GM21717 (cell line): ENCODE measurements around the gene ODC1.
"Not testable (repeated sequence)": the region's sequence is repeated elsewhere in the genome, so short reads cannot be mapped to it uniquely, and the experiment has no call there.

Source experiments
- ATAC-seq: cut with Tn5 transposase; IDR thresholded peaks from one replicate; pipeline ENCODE4 v1.9.1; 2021; ENCODE audit warnings: mild to moderate bottlenecking, moderate library complexity; ENCODE audit not compliant: unreplicated experiment

Gene ODC1

DNA sequence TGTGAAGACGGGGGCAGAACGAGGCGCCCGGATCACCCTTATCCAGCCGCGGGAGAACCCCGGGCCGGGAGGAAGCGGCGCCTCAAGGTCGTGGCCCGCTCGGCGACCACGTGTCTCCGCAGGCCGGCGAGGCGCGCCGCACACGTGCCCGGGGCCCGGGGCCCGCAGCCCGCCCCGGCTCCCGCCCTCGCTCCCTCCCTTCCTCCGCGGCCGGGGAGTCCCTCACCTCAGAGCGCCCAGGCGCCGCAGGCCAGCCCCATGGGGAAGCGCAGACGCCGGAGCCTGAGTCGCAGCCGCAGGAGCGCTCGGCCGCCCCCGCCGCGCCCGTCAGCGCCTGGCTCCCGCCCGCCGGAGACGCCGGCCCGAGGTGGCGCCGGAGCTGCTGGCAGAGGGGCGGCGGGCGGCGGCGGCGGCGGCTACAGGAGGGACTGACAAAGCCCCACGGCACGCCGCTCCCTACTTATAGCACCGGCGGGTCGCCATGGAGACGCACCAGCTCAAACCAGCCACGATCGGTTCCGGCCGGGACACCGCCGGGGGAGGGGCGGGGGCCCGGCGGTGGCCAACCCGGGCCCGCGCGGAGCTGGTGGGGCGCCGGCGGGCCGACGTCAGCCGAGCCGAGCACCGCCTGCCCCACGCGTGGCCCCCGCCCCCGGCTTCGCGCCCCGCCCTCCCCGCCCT is at the start of gene ODC1:
Gene ODC1, minus strand, starts transcription at position 433 of the 681 bp plus-strand sequence. CDS start 3,295 bp downstream, outside the sequence.
- ATAC-seq, result peak; percentile 56

DNA sequence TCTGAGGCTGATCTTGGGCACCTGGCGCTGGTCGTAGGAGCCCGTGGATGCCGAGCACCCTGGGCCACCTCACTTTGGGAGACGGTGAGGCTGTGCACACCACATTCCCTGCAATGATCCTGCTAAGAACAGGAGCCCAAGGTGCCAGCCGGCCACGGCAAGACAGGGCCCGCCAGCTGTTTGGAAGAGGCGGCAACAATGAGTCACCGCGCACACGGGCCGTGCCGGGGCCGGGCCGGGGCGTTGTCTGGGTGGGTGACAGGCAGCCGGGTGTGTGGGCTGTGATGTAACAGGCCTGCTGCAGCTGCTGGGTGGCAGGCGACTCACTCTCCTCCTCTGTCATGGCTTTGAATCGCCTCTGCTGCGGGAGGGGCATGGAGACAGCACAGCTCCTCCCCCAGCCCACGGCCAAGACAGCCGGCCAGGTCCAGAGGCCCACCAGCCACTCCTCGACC is 49.7 kb upstream of the ODC1 start:
- ATAC-seq, result no peak

DNA sequence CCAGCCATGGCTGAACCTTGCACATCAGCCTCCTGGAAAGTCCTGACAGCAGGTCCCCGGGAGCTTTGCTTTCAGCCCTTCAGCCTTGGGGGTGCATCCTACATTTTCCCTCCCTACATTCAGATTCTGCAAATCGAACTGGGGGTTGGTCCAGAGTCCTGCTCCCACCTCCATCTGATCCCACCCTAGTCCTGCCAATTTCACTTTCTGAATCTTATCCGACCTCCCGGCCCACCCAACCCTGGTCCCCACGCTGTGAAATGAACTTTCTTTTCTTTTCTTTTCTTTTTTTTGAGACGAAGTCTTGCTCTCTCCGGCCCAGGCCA is 47.8 kb upstream of the ODC1 start:
- no peak for ATAC-seq

DNA sequence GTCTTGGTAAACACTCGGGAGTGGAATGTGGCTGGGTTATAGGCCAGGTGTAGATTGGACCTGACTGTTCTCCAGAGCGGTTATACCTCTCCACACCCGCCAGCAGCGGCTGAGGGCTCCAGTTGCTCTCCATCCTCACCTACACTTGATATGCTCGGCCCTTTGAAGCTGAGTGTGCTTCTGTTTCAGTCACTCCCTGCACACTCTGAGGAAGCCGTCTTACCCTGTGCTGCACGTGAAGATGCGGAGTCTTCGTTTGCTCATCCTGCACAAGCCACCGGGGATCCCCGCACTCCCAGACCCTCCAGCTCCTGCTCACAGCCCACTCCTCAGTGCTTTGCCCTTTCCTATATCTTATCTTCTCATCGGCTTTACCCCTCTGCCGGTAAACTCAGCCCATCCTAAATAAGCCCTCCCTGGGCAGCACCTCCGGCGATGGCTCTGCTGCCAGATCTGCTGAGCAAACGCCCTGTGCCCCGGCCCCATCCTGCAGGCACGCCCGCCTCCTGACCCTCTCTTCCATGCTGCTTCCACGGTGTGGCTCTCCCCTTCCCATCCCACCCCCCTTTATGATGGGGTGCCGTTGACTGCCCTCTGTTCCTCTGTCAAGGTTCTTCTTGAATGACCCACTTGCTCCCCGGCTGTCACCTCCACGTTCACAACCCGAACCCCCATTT is 47.3 kb upstream of the ODC1 start:
- ATAC-seq, result no peak

DNA sequence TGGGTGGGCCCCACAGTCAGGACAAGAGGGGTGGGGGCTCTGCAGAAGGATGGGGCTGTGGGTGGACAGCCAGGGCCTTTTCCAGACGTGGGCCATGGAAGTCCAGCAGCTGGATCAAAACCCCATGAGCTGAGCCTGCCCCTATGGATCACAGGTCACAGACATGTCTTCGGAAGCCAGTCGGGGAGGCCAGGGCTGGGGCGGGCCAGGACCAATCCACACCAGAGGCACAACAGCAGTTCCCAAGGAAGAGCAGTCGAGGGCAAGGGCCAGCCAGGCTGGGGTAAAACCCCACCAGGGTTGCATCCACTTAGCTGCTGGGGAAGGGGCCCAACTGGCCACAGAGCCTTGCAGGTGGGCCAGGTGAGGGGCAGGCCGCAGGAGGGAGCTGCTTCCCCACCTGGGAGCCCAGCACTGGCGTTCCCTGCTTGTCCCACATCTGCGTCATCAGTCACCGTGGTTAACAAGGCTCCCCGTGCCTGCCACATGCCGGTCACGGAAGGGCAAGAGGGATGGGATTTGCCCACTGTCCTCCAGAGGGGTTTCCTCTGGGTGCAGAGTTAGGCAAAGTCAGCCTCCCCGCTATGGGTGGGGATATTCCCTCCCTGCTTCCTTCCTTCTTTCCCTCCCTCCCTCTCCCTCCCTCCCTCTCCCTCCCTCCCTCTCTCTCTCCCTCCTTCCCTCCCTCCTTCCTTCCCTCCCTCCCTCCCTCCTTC is 46.4 kb upstream of the ODC1 start:
- ATAC-seq, result no peak

DNA sequence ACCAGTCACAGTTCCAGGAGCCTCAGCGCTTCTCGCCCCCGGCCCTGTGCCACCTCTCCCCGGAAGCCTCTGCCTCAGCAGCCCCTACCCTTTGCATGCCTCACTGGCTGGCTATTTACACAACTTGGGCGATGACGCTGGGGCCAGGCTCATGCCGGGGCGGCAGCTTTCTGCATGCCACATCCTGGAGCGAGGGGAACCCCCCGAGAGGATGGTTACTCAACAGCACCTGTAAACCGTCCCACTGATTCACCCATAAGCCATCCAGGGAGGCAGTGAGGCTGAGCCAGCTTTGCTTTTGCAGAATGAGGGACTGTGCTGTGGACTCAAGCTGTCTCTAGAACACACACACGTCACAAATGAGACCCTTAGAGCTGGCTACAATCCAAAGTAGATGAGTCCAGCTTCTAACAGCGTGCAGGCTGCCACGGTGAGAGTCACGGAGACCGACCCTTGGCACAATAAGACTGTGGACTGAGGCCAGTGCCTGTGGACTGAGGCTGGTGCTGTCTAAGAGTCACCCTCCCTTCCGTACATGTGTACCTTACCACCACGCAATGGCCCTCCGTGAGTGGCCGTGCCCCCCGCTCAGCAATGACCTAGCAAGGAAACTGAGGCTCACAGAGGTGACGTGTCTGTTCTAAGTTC is 45.6 kb upstream of the ODC1 start:
- ATAC-seq, result peak; percentile 94

DNA sequence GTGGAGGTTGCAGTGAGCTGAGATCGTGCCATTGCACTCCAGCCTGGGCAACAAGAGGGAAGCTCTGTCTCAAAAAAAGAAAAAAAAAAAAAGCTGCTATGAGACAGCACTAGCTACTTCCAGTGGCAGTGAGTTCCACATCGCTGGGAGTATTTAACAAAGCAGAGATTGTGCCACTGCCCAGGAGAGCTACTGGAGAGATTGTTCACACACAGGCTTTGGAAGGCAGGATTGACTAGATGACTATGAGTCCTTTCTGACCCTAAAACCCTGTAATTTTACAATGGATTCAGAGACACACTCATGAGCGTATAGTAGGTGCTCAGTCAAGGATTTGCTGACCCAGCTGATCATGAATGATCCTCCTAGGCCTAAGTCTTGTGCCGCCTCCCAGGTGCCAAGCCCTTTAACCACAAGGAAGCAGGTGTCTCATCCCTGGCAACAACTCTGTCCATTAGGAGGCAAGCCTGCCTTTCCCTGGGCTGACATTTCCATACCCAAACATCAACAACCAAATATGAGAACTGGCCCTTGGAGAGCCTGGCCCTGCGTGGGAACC is 45.0 kb upstream of the ODC1 start:
- peak; percentile 9 for ATAC-seq

DNA sequence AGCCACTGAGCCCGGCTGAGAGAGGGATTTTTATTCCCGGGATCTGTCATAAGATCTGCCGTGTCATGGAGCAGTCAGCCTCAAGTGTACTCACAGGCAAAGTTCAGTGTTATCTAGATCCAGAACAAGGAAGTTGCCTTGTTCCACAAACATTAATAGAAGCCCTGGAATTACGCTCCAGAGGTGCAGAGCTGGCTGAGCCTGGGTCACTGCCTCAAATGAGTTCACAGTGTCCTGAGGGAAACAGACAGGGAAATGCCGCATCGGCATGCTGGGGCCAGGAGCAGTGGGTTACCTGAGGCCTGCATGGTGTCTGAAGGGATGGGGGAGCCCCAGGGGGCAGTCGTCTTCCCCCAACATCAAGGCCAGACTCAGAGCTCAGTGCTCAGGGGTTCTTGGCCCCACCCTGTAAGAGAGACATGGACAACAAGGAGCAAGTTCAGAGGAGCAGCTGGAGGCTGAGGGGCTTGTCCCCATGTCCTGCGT is 42.7 kb upstream of the ODC1 start:
- no peak for ATAC-seq

DNA sequence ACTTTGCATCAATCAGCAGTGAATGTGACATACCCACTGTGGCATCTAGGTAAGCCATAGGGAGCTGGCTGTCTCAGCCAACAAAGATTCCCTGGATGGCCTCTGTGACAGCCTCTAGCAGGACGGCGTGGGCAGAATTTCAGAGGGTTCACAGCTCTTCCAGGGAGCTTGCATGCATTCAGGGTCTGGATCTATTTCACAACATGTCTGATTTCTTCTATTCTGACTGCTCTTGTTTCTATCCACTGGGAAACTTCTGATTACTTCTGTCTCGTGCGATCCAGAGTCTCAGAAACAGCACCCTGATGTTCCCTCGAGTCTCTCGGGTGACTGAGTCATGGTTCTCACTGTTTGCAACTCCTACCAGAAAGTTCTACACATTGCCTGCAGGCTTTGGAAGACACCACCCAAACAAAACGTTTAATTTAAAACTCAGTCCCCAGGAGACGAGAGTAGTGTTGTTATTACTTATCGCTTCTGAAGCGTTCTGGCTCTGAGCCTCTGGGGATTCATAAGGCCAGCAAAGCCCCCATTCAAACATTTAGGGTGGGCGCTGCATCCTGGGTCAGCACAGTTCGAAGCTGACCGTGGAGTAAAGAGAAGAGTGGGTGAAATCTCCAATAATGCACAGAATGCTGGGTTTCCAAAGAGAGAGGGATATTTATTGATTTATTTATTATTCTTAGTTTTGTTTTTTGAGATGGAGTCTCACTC is 41.9 kb upstream of the ODC1 start:
- ATAC-seq, result no peak

DNA sequence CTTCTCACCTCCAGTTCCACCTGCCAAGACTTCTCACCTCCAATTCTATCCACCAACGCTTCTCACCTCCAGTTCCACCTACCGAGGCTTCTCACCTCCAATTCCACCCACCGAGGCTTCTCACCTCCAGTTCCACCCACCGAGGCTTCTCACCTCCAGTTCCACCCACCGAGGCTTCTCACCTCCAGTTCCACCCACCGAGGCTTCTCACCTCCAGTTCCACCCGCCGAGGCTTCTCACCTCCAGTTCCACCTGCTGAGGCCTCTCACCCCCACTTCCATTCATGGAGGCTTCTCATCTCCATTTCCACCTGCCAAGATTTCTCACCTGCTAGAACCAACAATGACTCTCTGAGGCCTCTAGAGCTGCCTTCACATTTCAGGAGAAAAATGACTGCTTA is 40.0 kb upstream of the ODC1 start:
- ATAC-seq, result not testable (repeated sequence)

DNA sequence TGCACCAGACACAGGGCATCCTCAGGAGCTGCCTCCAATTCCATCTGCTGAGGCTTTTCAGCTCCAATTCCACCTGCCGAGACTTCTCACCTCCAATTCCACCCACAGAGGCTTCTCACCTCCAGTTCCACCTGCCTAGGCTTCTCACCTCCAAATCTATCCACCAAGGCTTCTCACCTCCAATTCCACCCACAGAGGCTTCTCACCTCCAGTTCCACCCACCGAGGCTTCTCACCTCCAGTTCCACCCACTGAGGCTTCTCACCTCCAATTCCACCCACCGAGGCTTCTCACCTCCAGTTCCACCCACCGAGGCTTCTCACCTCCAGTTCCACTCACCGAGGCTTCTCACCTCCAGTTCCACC is 39.6 kb upstream of the ODC1 start:
- ATAC-seq, result not testable (repeated sequence)

DNA sequence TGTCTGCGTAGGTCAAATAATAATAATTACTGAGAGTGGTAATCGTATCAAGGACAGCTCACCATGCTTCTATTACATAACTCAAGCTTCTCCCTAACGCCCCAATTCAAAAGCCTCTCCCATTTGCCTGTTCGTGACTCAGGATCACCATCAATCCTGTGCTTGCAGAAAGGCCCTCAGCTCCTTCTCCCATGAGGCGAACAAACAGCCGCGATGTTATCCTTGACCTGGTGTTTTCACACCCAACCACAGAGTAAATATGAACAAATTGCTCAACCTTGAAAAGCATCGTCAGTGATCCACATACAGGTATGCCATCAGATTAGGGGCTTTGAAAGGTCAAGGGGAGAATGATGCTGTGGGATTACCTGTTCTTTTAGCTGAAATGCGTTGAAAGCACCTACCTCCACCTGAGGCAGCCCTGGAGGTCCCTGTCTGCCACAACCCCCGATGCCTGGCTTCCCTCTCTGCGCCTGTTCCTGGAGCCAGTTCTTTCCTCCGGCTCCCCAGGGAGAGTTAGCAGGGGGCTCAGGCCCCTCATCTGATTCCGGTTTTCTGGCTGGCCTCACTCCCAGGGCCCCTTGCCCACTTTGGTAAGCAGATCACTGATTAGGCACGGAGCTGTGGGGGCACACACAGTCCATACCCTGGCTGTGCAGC is 39.1 kb upstream of the ODC1 start:
- ATAC-seq, result no peak

DNA sequence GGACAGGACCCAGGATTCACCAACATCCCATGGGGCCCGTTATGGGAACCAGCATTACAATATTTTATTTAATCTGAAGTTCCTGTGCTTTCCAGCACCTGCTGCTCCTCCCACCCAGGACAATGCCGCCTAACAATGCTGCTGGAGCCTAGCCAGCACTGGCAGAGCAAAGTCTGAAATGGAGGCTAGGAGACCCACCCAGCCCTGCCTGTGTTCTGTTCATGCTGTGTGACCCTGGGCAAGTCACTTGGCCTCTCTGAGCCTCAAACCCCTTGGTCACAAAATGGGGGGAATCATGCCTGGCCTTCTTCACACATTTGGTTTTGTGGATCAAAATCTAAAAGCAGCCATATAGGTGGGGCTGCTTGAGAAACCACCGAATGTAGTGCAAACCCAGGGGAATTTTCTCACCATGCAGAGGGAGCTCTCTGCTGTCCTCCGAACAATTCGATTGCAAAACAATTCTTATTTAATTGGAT is 38.5 kb upstream of the ODC1 start:
- no peak for ATAC-seq

DNA sequence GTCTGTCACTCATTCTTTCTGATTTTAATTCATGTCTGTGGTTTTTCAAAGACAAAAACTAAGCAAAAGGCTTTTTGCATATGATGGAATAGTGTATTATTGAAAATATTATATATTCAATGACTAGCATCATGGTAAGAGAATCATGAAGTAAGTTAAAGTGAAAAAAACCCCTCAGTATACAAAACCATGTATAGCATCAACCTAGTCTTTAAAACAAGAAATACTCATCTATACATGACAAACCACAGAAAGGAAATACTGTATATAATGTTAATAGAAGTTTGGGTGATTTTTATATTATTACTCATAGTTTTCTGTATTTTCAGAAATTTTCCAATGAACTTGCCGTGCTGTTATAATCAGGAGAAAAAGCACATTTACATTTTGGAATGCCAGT is 38.0 kb upstream of the ODC1 start:
- ATAC-seq, result no peak

DNA sequence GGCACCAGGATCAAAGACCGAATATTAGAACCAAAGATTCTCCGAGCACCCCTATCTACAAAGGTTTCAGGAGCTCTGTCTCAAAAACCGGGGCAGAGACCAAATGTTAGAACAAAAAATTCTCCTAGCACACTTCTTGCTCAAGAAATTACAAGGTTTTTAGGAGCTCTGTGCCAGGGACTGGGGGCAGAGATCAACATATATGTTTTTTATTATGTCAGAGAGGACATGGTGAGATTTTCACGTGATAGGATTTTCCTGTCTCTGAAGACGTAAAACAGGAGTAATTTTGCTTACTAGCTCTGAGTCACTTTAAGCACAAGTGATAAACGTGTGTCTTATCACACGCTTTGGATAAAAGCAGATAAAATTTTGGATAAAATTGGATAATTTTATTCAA is 34.8 kb upstream of the ODC1 start:
- ATAC-seq, result no peak

DNA sequence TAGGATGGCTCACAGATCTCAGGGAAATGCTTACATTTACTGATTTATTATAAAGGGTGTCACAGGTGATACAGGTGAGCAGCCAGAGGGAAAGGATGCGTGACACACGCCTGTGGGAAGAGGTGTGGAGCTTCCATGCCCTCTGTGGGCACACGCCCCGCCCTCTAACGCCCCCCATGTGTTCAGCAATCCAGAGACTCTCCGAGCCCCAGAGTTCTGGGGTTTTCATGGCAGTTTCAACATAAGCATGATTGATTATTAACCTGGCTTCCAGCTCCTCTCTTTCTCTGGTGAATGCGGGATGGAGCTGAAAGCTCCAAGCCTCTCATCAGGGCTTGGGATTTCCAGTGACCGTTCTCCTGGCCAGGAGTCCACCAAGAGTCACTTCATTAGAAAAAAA is 34.3 kb upstream of the ODC1 start:
- ATAC-seq, result no peak

DNA sequence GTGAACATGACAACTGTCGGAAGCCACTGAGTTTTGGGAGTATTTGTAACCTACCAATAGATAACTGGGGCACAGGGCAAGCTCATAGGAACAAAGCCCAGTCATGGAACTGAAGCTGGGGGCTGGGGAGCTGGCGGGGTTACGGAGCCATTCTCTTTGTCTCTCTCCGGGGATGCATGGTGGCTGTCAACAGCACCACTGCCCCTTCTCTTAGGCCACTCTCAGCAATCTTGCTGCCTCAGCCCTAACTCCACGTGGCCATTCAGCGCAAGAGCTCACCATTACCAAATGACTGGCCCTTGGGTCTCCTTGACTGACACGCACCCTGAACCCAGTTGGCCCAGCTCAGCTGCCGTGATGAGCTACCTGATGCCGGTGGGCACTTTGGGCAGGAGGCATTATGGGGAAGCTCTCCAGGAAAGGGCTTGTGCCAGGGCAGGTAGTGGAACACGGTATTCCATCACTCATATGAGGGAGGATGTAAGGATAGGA is 33.6 kb upstream of the ODC1 start:
- ATAC-seq, result no peak

DNA sequence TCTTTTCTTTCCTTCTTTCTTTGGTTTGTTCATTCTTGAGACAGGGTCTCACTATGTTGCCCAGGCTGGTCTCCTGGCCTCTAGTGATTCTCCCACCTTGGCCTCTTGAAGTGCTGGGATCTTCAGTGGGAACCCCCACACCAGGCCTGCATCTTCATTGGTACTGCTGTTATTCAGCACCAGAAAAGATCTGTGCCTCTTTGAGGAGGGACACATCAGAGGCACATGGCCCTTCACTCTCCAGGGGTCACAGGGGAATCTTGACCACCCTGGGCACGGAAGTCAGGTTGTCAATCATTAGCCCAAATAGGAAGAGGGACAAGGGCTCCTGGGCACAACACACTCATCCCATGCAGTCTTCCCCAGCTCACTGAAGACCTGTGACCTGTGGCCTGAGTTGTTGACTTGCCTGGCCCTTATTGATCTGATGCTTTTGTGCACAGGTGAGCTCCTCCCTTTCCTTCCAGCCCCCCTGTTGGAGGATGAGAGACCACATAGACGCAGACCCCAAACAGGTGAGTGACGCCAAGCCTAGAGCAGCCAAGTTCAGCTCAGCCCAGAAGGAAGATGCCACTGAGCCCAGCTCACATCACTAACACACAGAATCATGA is 33.0 kb upstream of the ODC1 start:
- ATAC-seq, result no peak

DNA sequence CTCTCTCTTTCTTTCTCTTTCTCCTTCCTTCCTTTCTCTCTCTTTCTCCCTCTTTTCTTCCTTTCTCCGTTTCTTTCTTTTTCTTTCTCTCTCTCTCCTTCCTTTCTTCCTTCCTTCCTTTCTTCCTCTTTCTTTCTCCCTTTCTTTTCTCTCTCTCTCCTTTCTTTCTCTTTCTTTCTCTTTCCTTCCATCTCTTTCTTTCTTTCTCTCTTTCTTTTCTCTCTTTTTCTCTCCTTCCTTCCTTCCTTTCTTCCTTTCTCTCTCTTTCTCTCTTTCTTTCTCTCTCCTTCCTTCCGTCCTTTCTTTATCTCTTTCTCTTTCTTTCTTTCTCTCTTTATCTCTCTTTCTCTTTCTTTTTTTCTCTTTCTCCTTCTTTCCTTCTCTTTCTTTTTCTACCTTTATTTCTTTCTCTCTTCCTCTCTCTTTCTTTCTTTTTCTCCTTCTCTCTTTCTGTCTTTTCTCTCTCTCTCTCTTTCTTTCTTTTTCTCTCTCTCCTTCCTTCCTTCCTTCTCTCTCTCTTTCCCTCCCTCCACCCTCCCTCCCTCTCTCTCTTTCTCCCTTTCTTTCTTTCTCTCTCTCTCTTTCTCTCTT is 32.3 kb upstream of the ODC1 start:
- ATAC-seq, result no peak
